Posterior vena cava (tissue), 2 donors: ENCODE results near the gene RPA1. TPM values are rescaled to one million over a fixed set of nuclear protein-coding genes. Genes with fewer than 3 reads are reported as not detected.
"Not testable (repeated sequence)": the region's sequence is repeated elsewhere in the genome, so short reads cannot be mapped to it uniquely, and the experiment has no call there.

Experiments used
- DNase-seq: peaks from one replicate; pipeline ENCODE4 v3.0.0-alpha.2; 2020; ENCODE audit warnings: low spot score
- intact Hi-C, 2 donors: fragments of 100-400 bp; cut with DNase I; formaldehyde crosslinking; loops; one replicate each; pipeline versions ENCODE4 v1.14.1 to v1.14.2; 2022 to 2023
- long read RNA-seq, 2 donors: library from polyadenylated mRNA; unstranded; transcript quantifications; one replicate each; pipeline ENCODE4 v2.0.0, GENCODE V29; 2020 to 2021
- total RNA-seq, 2 donors: library from RNA; stranded (reverse); fragmentation: NEBNext Ultra II Directional; extraction: Animal tissue kit (Norgen Biotek cat#: 25700); gene quantifications; one replicate each; pipeline ENCODE4 v1.2.1, GENCODE V29; 2021
- donor health status: DM: yes; HTN: yes; CAD: no.
- donor health status: DM: yes; HTN: yes; CAD: no.

Gene RPA1
- 10 to 100 TPM; 77.3 to 86.2 TPM for total RNA-seq
- long read RNA-seq, donor 1, full-length matches to known transcripts, result 23 of 35 reads
- long read RNA-seq, donor 1, partial matches to known transcripts, result 8 of 35 reads
- long read RNA-seq, donor 1, other reads (novel, unspliced or antisense), result 4 of 35 reads
- long read RNA-seq, donor 2, full-length matches to known transcripts, result 73 of 104 reads
- long read RNA-seq, donor 2, partial matches to known transcripts, result 18 of 104 reads
- long read RNA-seq, donor 2, other reads (novel, unspliced or antisense), result 13 of 104 reads

- peak; percentile 96 for DNase-seq
- intact Hi-C loops, result loop anchor here in 1 of 2 donors (5.0 kb wide), 1 partner anchor 42 kb away; no protein-coding TSS in a partner anchor
Observed at GRCh38 chr17:1829592-1830257, at the start of gene RPA1, which contains the start of gene SMYD4. RPA1 (plus strand) TSS chr17:1830005; CDS start chr17:1830094, 89 bp downstream. SMYD4 (minus strand) TSS chr17:1829902; CDS start chr17:1827994, 1,908 bp downstream.

- intact Hi-C loops, result loop anchor here in 1 of 2 donors (2.0 to 5.0 kb wide), 2 partner anchors 17 to 55 kb away; no protein-coding TSS in a partner anchor
- DNase-seq, result no peak
Observed at GRCh38 chr17:1782171-1782567, 47.6 kb upstream of the RPA1 start.

GRCh38 chr17:1783271-1783670, 46.5 kb upstream of the RPA1 start:
- intact Hi-C loops, result loop anchor here in 1 of 2 donors (2.0 to 5.0 kb wide), 2 partner anchors 18 to 56 kb away; no protein-coding TSS in a partner anchor
- DNase-seq, result peak; percentile 88

- intact Hi-C loops, result loop anchor here (2.0 to 5.0 kb wide), 3 partner anchors 19 to 63 kb away; no protein-coding TSS in a partner anchor
- peak; percentile 95 for DNase-seq
Observed at GRCh38 chr17:1783834-1784611, 45.8 kb upstream of the RPA1 start.

GRCh38 chr17:1785930-1786329, 43.9 kb upstream of the RPA1 start:
- DNase-seq, result peak; percentile 74
- intact Hi-C loops, result loop anchor here in 1 of 2 donors (2.0 to 5.0 kb wide), 2 partner anchors 46 to 65 kb away; partner anchors contain the start of gene RPA1

- peak; percentile 72 for DNase-seq
- intact Hi-C loops, result loop anchor here in 1 of 2 donors (5.0 kb wide), 1 partner anchor 46 kb away; the partner anchor contains the start of gene RPA1
Observed at GRCh38 chr17:1786708-1787107, 43.1 kb upstream of the RPA1 start.

- intact Hi-C loops, result loop anchor here in 1 of 2 donors (5.0 kb wide), 1 partner anchor 45 kb away; the partner anchor contains the start of gene RPA1
- DNase-seq, result peak; percentile 91
Observed at GRCh38 chr17:1787301-1787902, 42.4 kb upstream of the RPA1 start.

- peak; percentile 28 for DNase-seq
- intact Hi-C loops, result loop anchor here in 1 of 2 donors (5.0 kb wide), 1 partner anchor 42 kb away; the partner anchor contains the start of gene RPA1
Observed at GRCh38 chr17:1789936-1790335, 39.9 kb upstream of the RPA1 start.

- intact Hi-C loops, result no loop called here
- no peak for DNase-seq
Observed at GRCh38 chr17:1792495-1793446, 37.0 kb upstream of the RPA1 start.

GRCh38 chr17:1793447-1793806, 36.4 kb upstream of the RPA1 start:
- no peak for DNase-seq
- intact Hi-C loops, result no loop called here

- DNase-seq, result no peak
- intact Hi-C loops, result no loop called here
Observed at GRCh38 chr17:1796800-1797199, 33.0 kb upstream of the RPA1 start.

GRCh38 chr17:1797323-1797722, 32.5 kb upstream of the RPA1 start:
- intact Hi-C loops, result no loop called here
- DNase-seq, result no peak

GRCh38 chr17:1797846-1798245, 32.0 kb upstream of the RPA1 start:
- intact Hi-C loops, DNase-seq: not testable (repeated sequence)

GRCh38 chr17:1800240-1800639, 29.6 kb upstream of the RPA1 start:
- intact Hi-C loops, result no loop called here
- no peak for DNase-seq

GRCh38 chr17:1800712-1801111, 29.1 kb upstream of the RPA1 start:
- intact Hi-C loops, result no loop called here

GRCh38 chr17:1802429-1802828, 27.4 kb upstream of the RPA1 start:
- intact Hi-C loops, result no loop called here
- DNase-seq, result no peak

More at GRCh38 chr17:1800712-1801111, 29.1 kb upstream of the RPA1 start:
- DNase-seq, result no peak

GRCh38 chr17:1803280-1803679, 26.5 kb upstream of the RPA1 start:
- no peak for DNase-seq
- intact Hi-C loops, result no loop called here

- no peak for DNase-seq
- intact Hi-C loops, result no loop called here
Observed at GRCh38 chr17:1807890-1808289, 21.9 kb upstream of the RPA1 start.
